Activated CD8-positive, alpha-beta T cell treated with anti-CD3 and anti-CD28 coated beads, Interleukin-2, amount 10 ng/mL, durations not matched to agents 7 days and 5 days (primary cell): ENCODE results near the gene CRBN. TPM values are rescaled to one million over a fixed set of nuclear protein-coding genes. Genes with fewer than 3 reads are reported as not detected.

Experiments used
- ATAC-seq: fragments of 150-1000 bp; cut with Tn5 transposase; one replicate; pipeline ENCODE4 v1.10.0; 2021; ENCODE audit warnings: moderate library complexity
- CTCF ChIA-PET: fragments of 350-600 bp; sonication (Branson Sonifier 250); formaldehyde crosslinking; loops from one replicate; lab custom pipeline; 2021; ENCODE audit warnings: antibody characterized with exemption; lab: Charles Lee
- POLR2A ChIA-PET: fragments of 350-600 bp; sonication (Branson Sonifier 250); formaldehyde crosslinking; loops from one replicate; lab custom pipeline; 2021; ENCODE audit warnings: antibody characterized with exemption; lab: Charles Lee
- DNase-seq: peaks from one replicate; pipeline ENCODE4 v3.0.0-alpha.2; 2020
- H3K27ac Mint-ChIP-seq: one replicate; pipeline ENCODE4 v1.8.0; 2021; ENCODE audit warnings: mild to moderate bottlenecking, mixed read lengths
- H3K27me3 Mint-ChIP-seq: one replicate; pipeline ENCODE4 v1.8.0; 2021; ENCODE audit warnings: low read depth, mixed read lengths
- H3K36me3 Mint-ChIP-seq: one replicate; pipeline ENCODE4 v1.8.0; 2021; ENCODE audit warnings: low read depth, mixed read lengths
- H3K4me1 Mint-ChIP-seq: one replicate; pipeline ENCODE4 v1.8.0; 2021; ENCODE audit warnings: low read depth, mixed read lengths
- H3K4me3 Mint-ChIP-seq: one replicate; pipeline ENCODE4 v1.8.0; 2021; ENCODE audit warnings: mild to moderate bottlenecking, mixed read lengths
- H3K9me3 Mint-ChIP-seq: one replicate; pipeline ENCODE4 v1.8.0; 2022; ENCODE audit warnings: mixed read lengths; ENCODE audit not compliant: insufficient read depth
- total RNA-seq, 2 experiments: library from RNA; stranded (reverse); gene quantifications; one replicate each; pipeline ENCODE4 v1.2.3, GENCODE V29; 2021

CRBN gene
- total RNA-seq, 2 experiments from 2014 or later, result 52.0 to 56.7 TPM

DNA sequence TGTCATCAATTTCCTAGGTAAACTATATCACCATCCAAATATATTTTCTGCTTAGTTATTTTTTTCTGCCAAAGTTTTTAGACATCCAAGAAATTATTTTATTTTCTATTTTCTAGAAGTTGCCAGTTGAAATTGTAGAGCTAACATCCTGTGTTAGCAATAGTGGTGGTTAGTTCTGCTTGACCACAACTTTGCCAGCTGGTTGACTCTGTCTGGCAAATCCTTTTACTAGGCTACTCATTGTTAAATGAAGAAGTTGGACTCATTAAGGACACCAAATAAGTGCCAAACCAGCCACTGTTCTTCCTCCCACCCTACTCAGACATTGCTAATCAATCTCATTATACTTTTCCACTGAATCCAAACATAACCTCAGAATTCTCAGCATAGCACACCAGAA, 15.4 kb upstream of the CRBN start:
- peaks cover 4% of the 10 kb centered on the region for H3K27me3 Mint-ChIP-seq
- ATAC-seq (no peak), DNase-seq (no peak)
- no peak overlapping the region for H3K27ac Mint-ChIP-seq
- H3K4me1 Mint-ChIP-seq, result peaks cover 26% of the 10 kb centered on the region
- no peak overlapping the region for H3K4me3 Mint-ChIP-seq
- ChIA-PET CTCF (interaction anchor here (0.8 kb wide), 1 partner anchor 15 kb away, joined by 3 read pairs; no protein-coding TSS in a partner anchor), POLR2A (no interaction called here)
- H3K36me3 Mint-ChIP-seq, result no peaks in the 10 kb centered on the region
- H3K9me3 Mint-ChIP-seq, result no peaks in the 10 kb centered on the region

GRCh38 chr3:3192286-3192675, 12.8 kb upstream of the CRBN start:
- peaks cover 29% of the 10 kb centered on the region for H3K4me1 Mint-ChIP-seq
- peak overlapping the region; percentile 4 for H3K4me3 Mint-ChIP-seq
- CTCF ChIA-PET, result interaction anchor here (0.6 to 2.9 kb wide), 5 partner anchors 9 to 806 kb away, joined by 3 to 15 read pairs (median 6); partner anchors contain the start of gene CRBN
- H3K36me3 Mint-ChIP-seq, result no peaks in the 10 kb centered on the region
- ATAC-seq (peak; percentile 19), DNase-seq (no peak)
- H3K27ac Mint-ChIP-seq, result peak overlapping the region; percentile 73
- no peaks in the 10 kb centered on the region for H3K27me3 Mint-ChIP-seq
- H3K9me3 Mint-ChIP-seq, result no peaks in the 10 kb centered on the region
- POLR2A ChIA-PET, result interaction anchor here (1.1 kb wide), 1 partner anchor 13 kb away, joined by 5 read pairs; no protein-coding TSS in a partner anchor

DNA sequence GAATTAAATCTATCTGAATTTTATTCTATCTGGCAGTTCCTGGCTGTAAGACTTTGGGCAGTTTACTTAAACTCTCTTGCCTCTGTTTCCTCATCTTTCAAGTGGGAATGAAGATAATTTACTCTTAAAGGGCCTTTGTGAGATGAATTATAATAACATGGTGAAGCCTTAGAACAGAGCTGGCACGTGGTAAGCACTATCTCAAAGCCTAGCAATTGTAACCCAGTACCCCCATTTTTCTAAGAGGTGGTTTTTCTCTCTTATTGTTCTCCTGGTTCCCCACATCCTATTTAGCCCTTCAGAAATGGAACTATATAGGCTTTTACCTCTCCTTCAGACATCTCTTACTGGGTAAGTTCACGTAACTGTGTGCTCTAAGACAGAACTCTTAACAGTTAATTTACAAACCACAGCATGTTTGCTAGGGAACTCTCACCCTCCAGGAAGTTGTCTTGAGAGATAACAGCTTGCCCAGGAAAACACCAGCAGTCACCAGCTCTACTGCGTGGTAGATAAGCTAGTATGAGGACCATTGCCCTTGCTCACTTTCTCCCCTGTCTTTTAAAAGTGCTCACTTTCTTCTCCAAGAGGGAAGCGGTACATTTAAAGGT, 12.3 kb upstream of the CRBN start:
- Mint-ChIP-seq H3K4me1 (peaks cover 29% of the 10 kb centered on the region), H3K4me3 (peak overlapping the region; percentile 4), H3K27me3 (no peaks in the 10 kb centered on the region), H3K36me3 (no peaks in the 10 kb centered on the region), H3K9me3 (no peaks in the 10 kb centered on the region), H3K27ac (peak overlapping the region; percentile 73)
- CTCF ChIA-PET, result interaction anchor here (0.6 to 2.9 kb wide), 4 partner anchors 10 to 17 kb away, joined by 3 to 15 read pairs (median 6); partner anchors contain the start of gene CRBN
- DNase-seq, result peak; percentile 32
- ATAC-seq, result peak; percentile 80
- POLR2A ChIA-PET, result no interaction called here

GRCh38 chr3:3189961-3190360, 10.5 kb upstream of the CRBN start:
- CTCF ChIA-PET, result interaction anchor here (1.6 to 2.1 kb wide), 3 partner anchors 9 to 16 kb away, joined by 4 to 6 read pairs (median 5); no protein-coding TSS in a partner anchor
- no peaks in the 10 kb centered on the region for H3K9me3 Mint-ChIP-seq
- POLR2A ChIA-PET, result no interaction called here
- no peak overlapping the region for H3K4me3 Mint-ChIP-seq
- no peak for ATAC-seq
- peaks cover 25% of the 10 kb centered on the region for H3K4me1 Mint-ChIP-seq
- H3K36me3 Mint-ChIP-seq, result no peaks in the 10 kb centered on the region
- DNase-seq, result no peak
- no peaks in the 10 kb centered on the region for H3K27me3 Mint-ChIP-seq
- H3K27ac Mint-ChIP-seq, result no peak overlapping the region

DNA sequence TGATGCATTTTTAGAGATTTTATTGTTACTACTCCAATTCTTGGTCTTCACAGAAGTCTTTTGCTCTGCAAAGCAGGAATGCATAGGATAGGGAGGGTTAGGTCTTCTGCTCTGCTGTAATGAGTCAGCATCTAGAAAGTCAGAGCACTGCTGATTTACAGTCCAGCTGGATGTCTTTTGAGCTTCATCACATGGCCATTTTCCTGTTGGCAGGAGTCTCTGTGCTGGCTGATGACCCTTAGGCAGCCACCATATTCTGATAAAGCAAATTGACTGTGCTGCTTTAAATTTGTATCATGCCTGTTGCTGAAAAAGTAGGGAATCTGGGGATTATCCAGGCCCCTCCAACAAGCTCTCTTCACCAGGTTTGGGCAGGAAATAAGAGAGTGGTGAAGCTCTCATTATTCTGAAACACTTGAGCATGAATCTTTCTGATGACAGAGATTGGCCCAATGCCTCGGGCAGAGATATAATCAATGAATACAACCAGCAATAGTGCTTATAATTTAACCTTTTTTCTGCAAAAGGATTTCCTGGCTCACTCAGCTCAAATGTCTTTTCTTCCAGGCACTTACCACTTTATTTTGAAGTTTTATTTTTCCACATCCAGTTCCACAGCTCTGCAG, 9.7 kb upstream of the CRBN start:
- H3K27ac Mint-ChIP-seq, result no peak overlapping the region
- H3K27me3 Mint-ChIP-seq, result no peaks in the 10 kb centered on the region
- no peak overlapping the region for H3K4me3 Mint-ChIP-seq
- DNase-seq (no peak), ATAC-seq (no peak)
- H3K36me3 Mint-ChIP-seq, result no peaks in the 10 kb centered on the region
- H3K9me3 Mint-ChIP-seq, result no peaks in the 10 kb centered on the region
- POLR2A ChIA-PET, result interaction anchor here (0.6 kb wide), 1 partner anchor 1626 kb away, joined by 3 read pairs; no protein-coding TSS in a partner anchor
- CTCF ChIA-PET, result interaction anchor here (1.6 to 2.1 kb wide), 3 partner anchors 8 to 15 kb away, joined by 4 to 6 read pairs (median 5); no protein-coding TSS in a partner anchor
- peaks cover 20% of the 10 kb centered on the region for H3K4me1 Mint-ChIP-seq

- Mint-ChIP-seq H3K4me1 (peaks cover 6% of the 10 kb centered on the region), H3K36me3 (no peaks in the 10 kb centered on the region), H3K9me3 (no peaks in the 10 kb centered on the region), H3K27me3 (peaks cover 5% of the 10 kb centered on the region), H3K4me3 (no peak overlapping the region), H3K27ac (no peak overlapping the region)
- CTCF ChIA-PET, result interaction anchor here (1.3 kb wide), 1 partner anchor 16 kb away, joined by 4 read pairs; no protein-coding TSS in a partner anchor
- no peak for ATAC-seq
- no peak for DNase-seq
- POLR2A ChIA-PET, result no interaction called here
Measured at GRCh38 chr3:3184876-3185275, 5.4 kb upstream of the CRBN start.

GRCh38 chr3:3180456-3180855, 965 bp upstream of the CRBN start:
- Mint-ChIP-seq H3K4me3 (no peak overlapping the region), H3K27me3 (peaks cover 5% of the 10 kb centered on the region), H3K9me3 (no peaks in the 10 kb centered on the region), H3K36me3 (peaks cover 18% of the 10 kb centered on the region), H3K4me1 (peaks cover 38% of the 10 kb centered on the region), H3K27ac (no peak overlapping the region)
- ChIA-PET POLR2A (no interaction called here), CTCF (interaction anchor here (0.8 to 1.7 kb wide), 4 partner anchors 9 to 20 kb away, joined by 3 to 6 read pairs (median 4); no protein-coding TSS in a partner anchor)
- ATAC-seq, result no peak
- no peak for DNase-seq

DNA sequence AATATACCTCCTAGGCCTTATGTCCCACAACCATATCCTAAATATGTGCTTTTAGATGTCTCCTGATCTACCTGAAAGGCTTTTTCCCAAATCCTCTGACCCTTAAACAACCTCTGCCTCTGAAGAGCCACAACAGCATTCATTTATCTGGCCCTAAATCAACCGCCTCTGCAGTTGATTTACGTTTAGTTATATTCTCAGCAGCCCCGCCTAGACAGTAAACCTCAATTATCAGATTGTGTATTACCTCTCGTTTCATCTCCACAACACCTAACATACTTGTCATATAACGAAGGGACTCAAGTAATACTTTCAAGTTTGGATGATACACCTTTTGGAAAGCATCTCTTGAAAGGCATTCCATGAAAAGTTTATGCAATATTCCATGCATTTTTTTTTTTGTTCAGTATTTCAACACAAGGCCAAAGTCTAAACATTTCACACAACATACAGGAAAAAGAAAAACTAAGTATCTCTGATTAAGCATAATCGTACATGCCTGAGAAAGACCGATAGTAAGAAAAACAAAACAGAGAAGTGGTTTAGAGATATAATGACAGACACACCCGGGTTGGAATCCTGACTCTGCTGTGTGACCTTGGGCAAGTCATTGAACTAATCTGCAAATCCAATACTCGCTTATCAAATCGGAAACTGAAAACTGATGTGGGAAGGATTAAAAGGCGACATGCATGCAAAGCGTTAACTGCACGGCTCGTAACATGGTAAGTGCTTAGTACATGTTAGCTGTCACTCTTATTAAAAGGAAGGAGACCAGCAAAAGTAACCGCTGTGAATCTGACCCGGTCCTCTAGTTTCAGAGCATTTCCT, 778 bp downstream of the CRBN start:
- Mint-ChIP-seq H3K9me3 (no peaks in the 10 kb centered on the region), H3K36me3 (peaks cover 31% of the 10 kb centered on the region), H3K27me3 (peaks cover 5% of the 10 kb centered on the region), H3K4me3 (peak overlapping the region; percentile 85), H3K27ac (peak overlapping the region; percentile 83), H3K4me1 (peaks cover 52% of the 10 kb centered on the region)
- ChIA-PET POLR2A (interaction anchor here (0.6 kb wide), 2 partner anchors 14 to 19 kb away, joined by 3 to 5 read pairs; no protein-coding TSS in a partner anchor), CTCF (interaction anchor here (0.7 to 1.7 kb wide), 6 partner anchors 8 to 1104 kb away, joined by 3 to 6 read pairs (median 4); no protein-coding TSS in a partner anchor)
- ATAC-seq (peak; percentile 4), DNase-seq (no peak)

DNA sequence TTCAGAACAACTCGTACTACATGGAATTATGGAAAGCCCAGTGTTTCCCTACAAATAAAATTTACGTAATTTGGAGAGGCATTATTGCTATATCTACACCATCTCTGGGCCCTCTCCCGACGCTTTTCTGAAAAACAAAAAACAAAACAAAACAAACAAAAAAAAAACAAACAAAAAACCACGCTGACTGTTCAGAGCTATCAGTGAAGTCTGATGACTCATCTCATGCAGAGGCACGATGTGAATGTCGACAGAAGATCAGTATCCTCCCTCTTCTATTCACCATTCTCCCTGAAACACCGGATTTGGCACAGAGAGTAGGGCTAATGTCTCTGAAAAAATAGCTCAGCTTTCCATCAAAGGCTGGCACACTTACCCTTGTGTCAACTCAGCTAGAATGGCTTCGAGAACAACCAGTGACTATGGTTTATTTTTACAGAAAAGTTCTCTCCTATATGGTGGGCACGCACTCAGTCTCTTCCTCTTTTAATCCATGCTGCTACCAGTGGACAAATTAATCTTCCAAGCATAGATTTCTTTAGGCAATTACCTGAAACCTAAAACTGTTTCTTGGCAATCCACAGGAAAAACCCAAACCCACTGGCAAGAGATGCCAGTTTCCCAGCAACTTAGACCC, 1.5 kb downstream of the CRBN start:
- Mint-ChIP-seq H3K4me1 (peaks cover 59% of the 10 kb centered on the region), H3K27me3 (peaks cover 5% of the 10 kb centered on the region), H3K4me3 (peak overlapping the region; percentile 85), H3K36me3 (peaks cover 39% of the 10 kb centered on the region), H3K27ac (peak overlapping the region; percentile 83), H3K9me3 (no peaks in the 10 kb centered on the region)
- ATAC-seq, result no peak
- CTCF ChIA-PET, result interaction anchor here (0.8 to 0.9 kb wide), 2 partner anchors 23 to 29 kb away, joined by 3 to 4 read pairs; no protein-coding TSS in a partner anchor
- POLR2A ChIA-PET, result no interaction called here
- no peak for DNase-seq

GRCh38 chr3:3172627-3173026, 6.9 kb downstream of the CRBN start:
- Mint-ChIP-seq H3K27me3 (no peaks in the 10 kb centered on the region), H3K4me3 (peak overlapping the region; percentile 78), H3K36me3 (peaks cover 64% of the 10 kb centered on the region), H3K4me1 (peaks cover 61% of the 10 kb centered on the region), H3K27ac (peak overlapping the region; percentile 86), H3K9me3 (no peaks in the 10 kb centered on the region)
- CTCF ChIA-PET, result interaction anchor here (0.8 to 3.2 kb wide), 11 partner anchors 9 to 826 kb away, joined by 3 to 12 read pairs (median 5); no protein-coding TSS in a partner anchor
- ATAC-seq (peak; percentile 71), DNase-seq (no peak)
- POLR2A ChIA-PET, result interaction anchor here (0.7 kb wide), 2 partner anchors 15 to 1677 kb away, joined by 3 read pairs; no protein-coding TSS in a partner anchor
